ENCODE results near the gene PREB. TPM values are rescaled to one million over a fixed set of nuclear protein-coding genes. Genes with fewer than 3 reads are reported as not detected.

The PREB gene
- total RNA-seq, 1 donor from 2014 or later: 53.6 TPM

DNA sequence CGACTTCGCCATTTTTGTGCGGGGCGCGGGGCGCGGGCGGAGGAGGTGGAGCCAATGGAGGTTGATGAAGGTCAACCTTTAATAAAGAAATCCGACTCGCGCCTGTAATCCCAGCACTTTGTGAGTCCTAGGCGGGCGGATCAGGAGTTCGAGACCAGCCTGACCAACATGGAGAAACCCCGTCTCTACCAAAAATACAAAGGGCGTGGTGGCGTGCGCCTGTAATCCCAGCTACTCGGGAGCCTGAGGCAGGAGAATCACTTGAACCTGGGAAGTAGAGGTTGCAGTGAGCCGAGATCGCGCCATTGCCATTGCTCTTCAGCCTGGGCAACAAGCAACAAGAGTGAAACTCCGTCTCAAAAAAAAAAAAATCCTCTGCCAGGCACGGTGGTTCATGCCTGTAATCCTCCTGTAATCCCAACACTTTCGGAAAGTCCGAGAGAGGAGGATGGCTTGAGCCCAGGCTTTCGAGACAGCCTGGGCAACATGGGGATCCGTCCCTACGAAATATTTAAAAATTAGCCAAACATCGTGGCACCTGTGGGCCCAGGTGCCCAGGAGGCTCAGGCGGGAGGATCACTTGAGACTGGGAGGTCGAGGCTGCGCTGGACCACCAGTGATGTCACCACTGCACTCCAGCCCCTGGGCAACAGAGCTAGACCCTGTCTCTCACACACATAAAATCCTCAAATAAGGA lies 493 bp upstream of the PREB start:
- Mint-ChIP-seq H3K27me3 (peaks cover 15% of the 10 kb centered on the region), H3K4me1 (ENCODE audit: unreplicated experiment) (peaks cover 12% of the 10 kb centered on the region), H3K9me3 (no peaks in the 10 kb centered on the region), H3K36me3 (no peaks in the 10 kb centered on the region), H3K4me3 (peak overlapping the region; percentile 95), H3K27ac (peak overlapping the region; percentile 86)
- TF ChIP-seq CTCF (conservative IDR thresholded peaks at IDR 0.05): no peak
- DNase-seq (ENCODE audit: extremely low spot score, unreplicated experiment): no peak

DNA sequence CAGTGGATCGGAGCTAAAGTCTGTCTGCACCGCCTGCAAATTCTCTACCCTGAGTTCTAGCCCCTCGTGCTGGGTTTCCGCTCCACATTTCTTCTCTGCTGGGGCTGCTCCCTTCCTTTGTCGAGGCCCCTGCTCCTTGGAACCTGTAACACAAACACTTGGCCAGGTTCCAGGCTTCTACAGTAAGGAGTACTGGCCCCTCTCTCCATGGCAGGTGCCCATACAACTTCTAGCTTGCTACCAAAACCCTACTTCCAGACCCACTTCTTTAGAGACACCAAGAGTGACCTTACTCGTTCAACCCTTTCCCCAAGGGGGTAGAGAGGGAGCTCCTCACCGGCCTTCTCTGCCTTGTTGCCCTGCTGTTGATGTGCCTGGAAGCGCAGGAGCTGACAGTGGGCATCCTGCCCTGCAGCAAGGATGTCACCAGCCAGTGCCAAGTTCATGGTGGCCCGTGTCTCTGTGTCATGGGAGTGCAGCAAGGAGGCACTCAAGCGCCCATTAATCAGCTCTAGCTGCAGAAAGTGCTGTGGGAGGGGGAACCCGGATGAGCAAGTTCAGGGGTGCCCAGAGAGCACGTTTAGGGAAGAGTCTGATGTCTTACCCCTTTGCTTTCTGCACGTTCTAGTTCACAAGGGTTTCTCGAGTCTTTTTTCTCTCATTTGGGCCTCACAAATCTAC lies 1.1 kb downstream of the PREB start:
- Mint-ChIP-seq H3K4me1 (ENCODE audit: unreplicated experiment) (peaks cover 12% of the 10 kb centered on the region), H3K36me3 (peaks cover 8% of the 10 kb centered on the region), H3K4me3 (peak overlapping the region; percentile 95), H3K27me3 (peaks cover 5% of the 10 kb centered on the region), H3K27ac (peak overlapping the region; percentile 78), H3K9me3 (no peaks in the 10 kb centered on the region)
- TF ChIP-seq CTCF (conservative IDR thresholded peaks at IDR 0.05): no peak
- no peak for DNase-seq (ENCODE audit: extremely low spot score, unreplicated experiment)

GRCh38 chr2:27131429-27131828 lies 3.0 kb downstream of the PREB start:
- Mint-ChIP-seq H3K9me3 (no peaks in the 10 kb centered on the region), H3K27me3 (peaks cover 1% of the 10 kb centered on the region), H3K4me3 (peak overlapping the region; percentile 63), H3K4me1 (ENCODE audit: unreplicated experiment) (peaks cover 12% of the 10 kb centered on the region), H3K27ac (no peak overlapping the region), H3K36me3 (peaks cover 8% of the 10 kb centered on the region)
- no peak for TF ChIP-seq CTCF (conservative IDR thresholded peaks at IDR 0.05)
- no peak for DNase-seq (ENCODE audit: extremely low spot score, unreplicated experiment)

GRCh38 chr2:27130396-27130795 lies 4.0 kb downstream of the PREB start:
- no peak for TF ChIP-seq CTCF (conservative IDR thresholded peaks at IDR 0.05)
- peaks cover 16% of the 10 kb centered on the region for H3K4me1 Mint-ChIP-seq (ENCODE audit: unreplicated experiment)
- no peak for DNase-seq (ENCODE audit: extremely low spot score, unreplicated experiment)
- H3K27me3 Mint-ChIP-seq: peaks cover 6% of the 10 kb centered on the region
- H3K27ac Mint-ChIP-seq: no peak overlapping the region
- H3K9me3 Mint-ChIP-seq: no peaks in the 10 kb centered on the region
- no peak overlapping the region for H3K4me3 Mint-ChIP-seq
- H3K36me3 Mint-ChIP-seq: peaks cover 8% of the 10 kb centered on the region

- no peak for TF ChIP-seq CTCF (conservative IDR thresholded peaks at IDR 0.05)
- H3K27ac Mint-ChIP-seq: no peak overlapping the region
- no peaks in the 10 kb centered on the region for H3K9me3 Mint-ChIP-seq
- DNase-seq (ENCODE audit: extremely low spot score, unreplicated experiment): no peak
- H3K36me3 Mint-ChIP-seq: peaks cover 8% of the 10 kb centered on the region
- peaks cover 16% of the 10 kb centered on the region for H3K4me1 Mint-ChIP-seq (ENCODE audit: unreplicated experiment)
- H3K4me3 Mint-ChIP-seq: peak overlapping the region; percentile 43
- H3K27me3 Mint-ChIP-seq: peaks cover 9% of the 10 kb centered on the region
Observed at GRCh38 chr2:27128668-27129571, 5.5 kb downstream of the PREB start.
